Activated CD4-positive, alpha-beta memory T cell treated with anti-CD3 and anti-CD28 coated beads for 36 hours (primary cell): ENCODE results near the gene CPA4. TPM values are rescaled to one million over a fixed set of nuclear protein-coding genes. Genes with fewer than 3 reads are reported as not detected.
"Not testable (repeated sequence)": the region's sequence is repeated elsewhere in the genome, so short reads cannot be mapped to it uniquely, and the experiment has no call there.

Experiments
- CTCF ChIA-PET: fragments of 350-600 bp; sonication (Branson Sonifier 250); formaldehyde crosslinking; loops from one replicate; lab custom pipeline; 2021; ENCODE audit warnings: antibody characterized with exemption, inconsistent platforms; lab: Charles Lee
- POLR2A ChIA-PET: fragments of 350-600 bp; sonication (Branson Sonifier 250); formaldehyde crosslinking; loops from one replicate; lab custom pipeline; 2021; ENCODE audit warnings: antibody characterized with exemption; lab: Charles Lee
- DNase-seq: peaks from one replicate; pipeline ENCODE4 v3.0.0-alpha.2; 2020
- H3K27ac Mint-ChIP-seq: one replicate; pipeline ENCODE4 v1.8.0; 2021; ENCODE audit warnings: mixed read lengths
- H3K27me3 Mint-ChIP-seq: one replicate; pipeline ENCODE4 v1.8.0; 2021; ENCODE audit warnings: mixed read lengths
- H3K36me3 Mint-ChIP-seq: one replicate; pipeline ENCODE4 v1.8.0; 2021; ENCODE audit warnings: mixed read lengths
- H3K4me1 Mint-ChIP-seq: one replicate; pipeline ENCODE4 v1.8.0; 2021; ENCODE audit warnings: low read depth, mixed read lengths
- H3K4me3 Mint-ChIP-seq: one replicate; pipeline ENCODE4 v1.8.0; 2021; ENCODE audit warnings: mild to moderate bottlenecking, mixed read lengths
- H3K9me3 Mint-ChIP-seq: one replicate; pipeline ENCODE4 v1.8.0; 2021; ENCODE audit warnings: mixed read lengths
- intact Hi-C: fragments of 100-400 bp; cut with micrococcal nuclease; formaldehyde crosslinking; loops from one replicate; pipeline ENCODE4 v1.15.1; 2023
- total RNA-seq, 2 experiments: library from RNA; stranded (reverse); gene quantifications; one replicate each; pipeline ENCODE4 v1.2.3, GENCODE V29; 2021

CPA4 gene
- total RNA-seq, 2 experiments from 2014 or later, result 0.45 to 0.90 TPM

GRCh38 chr7:130304878-130305277 lies 11.9 kb downstream of the CPA4 start:
- Mint-ChIP-seq H3K27ac (no peak overlapping the region), H3K36me3 (no peaks in the 10 kb centered on the region), H3K4me3 (no peak overlapping the region), H3K27me3 (peaks cover 6% of the 10 kb centered on the region), H3K4me1 (no peaks in the 10 kb centered on the region), H3K9me3 (no peaks in the 10 kb centered on the region)
- ChIA-PET CTCF (no interaction called here), POLR2A (no interaction called here)
- no peak for DNase-seq
- intact Hi-C loops, result no loop called here

DNA sequence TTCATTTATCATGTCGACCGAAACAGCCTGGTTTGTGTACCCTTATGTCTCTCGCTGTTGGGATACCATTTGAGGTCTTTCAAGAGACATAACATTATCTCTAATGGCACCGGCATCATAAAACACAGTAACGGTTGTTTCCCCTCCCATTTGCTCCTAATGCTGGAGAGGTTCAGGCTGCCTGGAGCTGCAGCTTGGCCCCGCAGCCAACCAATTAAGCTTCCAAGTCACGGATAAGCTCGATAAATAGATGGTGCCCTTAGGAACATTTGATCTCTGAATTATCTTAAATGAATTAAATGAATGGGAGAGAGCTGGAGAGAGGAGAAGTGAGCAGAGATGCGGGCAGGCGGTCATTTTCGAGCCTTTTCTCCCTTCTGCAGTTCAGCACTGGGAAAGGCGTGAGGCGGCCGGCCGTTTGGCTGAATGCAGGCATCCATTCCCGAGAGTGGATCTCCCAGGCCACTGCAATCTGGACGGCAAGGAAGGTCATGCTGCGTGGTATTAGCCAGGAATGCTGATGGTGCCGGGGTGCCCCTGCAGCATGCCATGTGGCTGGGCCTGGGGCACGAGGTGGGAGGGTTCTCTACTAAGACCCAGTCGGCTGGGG lies 12.6 kb downstream of the CPA4 start:
- Mint-ChIP-seq H3K27ac (no peak overlapping the region), H3K36me3 (no peaks in the 10 kb centered on the region), H3K9me3 (no peaks in the 10 kb centered on the region), H3K27me3 (peaks cover 7% of the 10 kb centered on the region), H3K4me1 (no peaks in the 10 kb centered on the region), H3K4me3 (no peak overlapping the region)
- ChIA-PET CTCF (no interaction called here), POLR2A (no interaction called here)
- intact Hi-C loops, result no loop called here
- no peak for DNase-seq

- POLR2A ChIA-PET, result no interaction called here
- CTCF ChIA-PET, result no interaction called here
- Mint-ChIP-seq H3K27ac (no peak overlapping the region), H3K36me3 (no peaks in the 10 kb centered on the region), H3K4me1 (no peaks in the 10 kb centered on the region), H3K27me3 (peaks cover 6% of the 10 kb centered on the region), H3K4me3 (no peak overlapping the region), H3K9me3 (no peaks in the 10 kb centered on the region)
- no peak for DNase-seq
- intact Hi-C loops, result no loop called here
Measured at GRCh38 chr7:130309986-130310385, 17.0 kb downstream of the CPA4 start.

GRCh38 chr7:130314305-130314704 lies 21.3 kb downstream of the CPA4 start:
- Mint-ChIP-seq H3K27me3 (peaks cover 8% of the 10 kb centered on the region), H3K27ac (no peak overlapping the region), H3K4me3 (no peak overlapping the region), H3K4me1 (no peaks in the 10 kb centered on the region), H3K9me3 (no peaks in the 10 kb centered on the region), H3K36me3 (no peaks in the 10 kb centered on the region)
- ChIA-PET POLR2A (no interaction called here), CTCF (no interaction called here)
- intact Hi-C loops, result no loop called here
- no peak for DNase-seq

DNA sequence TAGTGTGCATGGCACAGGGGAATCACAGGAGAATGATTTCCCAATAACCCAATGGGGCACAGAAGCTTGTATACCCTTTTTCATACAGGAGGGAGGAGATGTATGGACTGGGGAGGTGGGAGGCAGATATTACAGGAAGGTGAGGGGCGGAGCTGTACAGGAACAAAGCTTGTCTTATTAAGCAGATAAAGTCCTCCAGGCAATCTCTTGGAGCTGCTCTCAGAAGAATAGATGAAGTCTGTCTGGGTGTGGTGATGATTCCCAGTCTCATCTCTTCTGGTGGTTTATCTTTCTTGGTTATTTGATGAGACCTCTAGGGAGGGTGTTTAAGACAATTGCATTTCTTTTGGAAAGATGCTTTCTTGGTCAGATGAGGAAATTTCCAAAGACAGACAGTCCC lies 26.6 kb downstream of the CPA4 start:
- H3K4me1 Mint-ChIP-seq, result peaks cover 5% of the 10 kb centered on the region
- intact Hi-C loops, result no loop called here
- CTCF ChIA-PET, result no interaction called here
- H3K9me3 Mint-ChIP-seq, result no peaks in the 10 kb centered on the region
- POLR2A ChIA-PET, result no interaction called here
- peaks cover 5% of the 10 kb centered on the region for H3K27me3 Mint-ChIP-seq
- H3K4me3 Mint-ChIP-seq, result no peak overlapping the region
- DNase-seq, result no peak
- H3K27ac Mint-ChIP-seq, result no peak overlapping the region
- H3K36me3 Mint-ChIP-seq, result no peaks in the 10 kb centered on the region

DNA sequence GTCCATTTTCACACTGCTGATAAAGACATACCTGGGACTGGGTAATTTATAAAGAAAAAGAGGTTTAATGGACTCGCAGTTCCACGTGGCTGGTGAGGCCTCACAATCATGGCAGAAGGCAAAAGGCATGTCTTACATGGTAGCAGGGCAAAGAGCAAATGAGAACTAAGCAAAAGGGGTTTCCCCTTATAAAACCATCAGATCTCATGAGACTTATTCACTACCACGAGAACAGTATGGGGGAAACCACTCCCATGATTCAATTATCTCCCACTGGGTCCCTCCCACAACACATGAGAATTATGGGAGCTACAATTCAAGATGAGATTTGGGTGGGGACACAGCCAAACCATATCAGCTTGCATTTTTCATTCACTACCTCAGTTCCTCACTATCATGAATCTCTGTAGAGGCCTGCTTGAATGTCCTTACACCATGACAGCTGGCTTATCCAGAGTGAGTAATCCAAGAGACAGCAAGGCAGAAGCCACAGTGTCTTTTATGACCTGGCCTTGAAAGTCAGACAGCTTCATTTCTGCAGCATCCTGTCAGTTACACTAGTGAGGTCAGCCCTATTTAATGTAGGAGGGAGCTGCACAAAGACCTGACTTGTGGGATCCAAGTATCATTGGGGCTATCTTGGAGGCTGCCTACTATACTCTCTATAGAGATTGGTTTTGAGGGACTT lies 28.7 kb downstream of the CPA4 start:
- H3K9me3 Mint-ChIP-seq, H3K27ac Mint-ChIP-seq, H3K36me3 Mint-ChIP-seq, H3K27me3 Mint-ChIP-seq, H3K4me3 Mint-ChIP-seq, DNase-seq, H3K4me1 Mint-ChIP-seq, intact Hi-C loops: not testable (repeated sequence)
- CTCF ChIA-PET, result interaction anchor here (1.1 to 1.4 kb wide), 2 partner anchors 411 to 436 kb away, joined by 3 to 7 read pairs; no protein-coding TSS in a partner anchor
- POLR2A ChIA-PET, result interaction anchor here (0.6 to 1.2 kb wide), 2 partner anchors 45 to 116 kb away, joined by 3 to 4 read pairs; no protein-coding TSS in a partner anchor

DNA sequence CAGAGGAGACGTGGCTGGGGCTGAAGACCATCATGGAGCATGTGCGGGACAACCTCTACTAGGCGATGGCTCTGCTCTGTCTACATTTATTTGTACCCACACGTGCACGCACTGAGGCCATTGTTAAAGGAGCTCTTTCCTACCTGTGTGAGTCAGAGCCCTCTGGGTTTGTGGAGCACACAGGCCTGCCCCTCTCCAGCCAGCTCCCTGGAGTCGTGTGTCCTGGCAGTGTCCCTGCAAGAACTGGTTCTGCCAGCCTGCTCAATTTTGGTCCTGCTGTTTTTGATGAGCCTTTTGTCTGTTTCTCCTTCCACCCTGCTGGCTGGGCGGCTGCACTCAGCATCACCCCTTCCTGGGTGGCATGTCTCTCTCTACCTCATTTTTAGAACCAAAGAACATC lies 29.7 kb downstream of the CPA4 start:
- intact Hi-C loops, result no loop called here
- H3K27ac Mint-ChIP-seq, result no peak overlapping the region
- H3K27me3 Mint-ChIP-seq, result peaks cover 5% of the 10 kb centered on the region
- no peaks in the 10 kb centered on the region for H3K36me3 Mint-ChIP-seq
- no peak for DNase-seq
- H3K4me1 Mint-ChIP-seq, result peaks cover 5% of the 10 kb centered on the region
- no peak overlapping the region for H3K4me3 Mint-ChIP-seq
- ChIA-PET CTCF (no interaction called here), POLR2A (interaction anchor here (1.0 kb wide), 1 partner anchor 48 kb away, joined by 3 read pairs; no protein-coding TSS in a partner anchor)
- H3K9me3 Mint-ChIP-seq, result no peaks in the 10 kb centered on the region

- Mint-ChIP-seq H3K4me3 (no peak overlapping the region), H3K36me3 (no peaks in the 10 kb centered on the region), H3K4me1 (peaks cover 5% of the 10 kb centered on the region), H3K9me3 (no peaks in the 10 kb centered on the region), H3K27ac (no peak overlapping the region), H3K27me3 (no peaks in the 10 kb centered on the region)
- ChIA-PET POLR2A (no interaction called here), CTCF (no interaction called here)
- intact Hi-C loops, result no loop called here
- no peak for DNase-seq
Measured at GRCh38 chr7:130324306-130324943, 31.5 kb downstream of the CPA4 start.

DNA sequence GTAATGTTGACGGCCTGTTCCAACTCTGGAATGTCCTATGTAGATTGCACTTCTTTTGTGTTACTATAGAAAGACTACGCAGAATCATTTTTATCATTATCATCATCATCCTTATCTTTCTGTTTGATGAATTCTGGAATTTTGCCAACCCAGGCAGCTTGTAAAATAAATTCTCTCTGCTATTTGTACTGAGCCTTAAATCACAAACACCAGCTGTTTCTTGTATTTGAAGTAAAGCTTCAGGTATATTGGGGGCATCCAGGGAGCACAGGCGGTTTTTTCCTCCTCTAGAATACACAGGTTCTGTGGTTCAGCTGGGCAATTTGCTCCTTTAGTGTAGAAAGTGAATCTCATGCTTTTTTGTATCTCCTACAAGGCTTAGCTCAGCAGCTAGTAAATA lies 36.7 kb downstream of the CPA4 start:
- no peak overlapping the region for H3K27ac Mint-ChIP-seq
- CTCF ChIA-PET, result no interaction called here
- peaks cover 3% of the 10 kb centered on the region for H3K4me1 Mint-ChIP-seq
- DNase-seq, result no peak
- H3K36me3 Mint-ChIP-seq, result no peaks in the 10 kb centered on the region
- intact Hi-C loops, result no loop called here
- no peaks in the 10 kb centered on the region for H3K27me3 Mint-ChIP-seq
- H3K9me3 Mint-ChIP-seq, result no peaks in the 10 kb centered on the region
- no peak overlapping the region for H3K4me3 Mint-ChIP-seq
- POLR2A ChIA-PET, result no interaction called here

- DNase-seq, result no peak
- Mint-ChIP-seq H3K27ac (no peak overlapping the region), H3K27me3 (no peaks in the 10 kb centered on the region), H3K9me3 (no peaks in the 10 kb centered on the region), H3K4me1 (peaks cover 3% of the 10 kb centered on the region), H3K4me3 (no peak overlapping the region), H3K36me3 (no peaks in the 10 kb centered on the region)
- intact Hi-C loops, result no loop called here
- ChIA-PET POLR2A (no interaction called here), CTCF (no interaction called here)
Measured at GRCh38 chr7:130332259-130333053, 39.5 kb downstream of the CPA4 start.

GRCh38 chr7:130333832-130334231 lies 40.9 kb downstream of the CPA4 start:
- intact Hi-C loops, result no loop called here
- POLR2A ChIA-PET, result interaction anchor here (0.8 kb wide), 1 partner anchor 59 kb away, joined by 4 read pairs; no protein-coding TSS in a partner anchor
- H3K36me3 Mint-ChIP-seq, result no peaks in the 10 kb centered on the region
- no peaks in the 10 kb centered on the region for H3K9me3 Mint-ChIP-seq
- no peak overlapping the region for H3K4me3 Mint-ChIP-seq
- CTCF ChIA-PET, result no interaction called here
- no peaks in the 10 kb centered on the region for H3K27me3 Mint-ChIP-seq
- peaks cover 3% of the 10 kb centered on the region for H3K4me1 Mint-ChIP-seq
- H3K27ac Mint-ChIP-seq, result no peak overlapping the region
- no peak for DNase-seq

GRCh38 chr7:130334274-130334673 lies 41.3 kb downstream of the CPA4 start:
- DNase-seq, result no peak
- H3K36me3 Mint-ChIP-seq, result no peaks in the 10 kb centered on the region
- POLR2A ChIA-PET, result interaction anchor here (0.8 kb wide), 1 partner anchor 59 kb away, joined by 4 read pairs; no protein-coding TSS in a partner anchor
- no peak overlapping the region for H3K27ac Mint-ChIP-seq
- no peaks in the 10 kb centered on the region for H3K9me3 Mint-ChIP-seq
- no peaks in the 10 kb centered on the region for H3K27me3 Mint-ChIP-seq
- CTCF ChIA-PET, result no interaction called here
- no peak overlapping the region for H3K4me3 Mint-ChIP-seq
- peaks cover 3% of the 10 kb centered on the region for H3K4me1 Mint-ChIP-seq
- intact Hi-C loops, result no loop called here
